K562 (cell line): Measurements from ENCODE around the gene TRIP10. TPM values are rescaled to one million over a fixed set of nuclear protein-coding genes. Genes with fewer than 3 reads are reported as not detected.

Experiments used
- ATAC-seq: fragments of 200-7000 bp; cut with Tn5 transposase; 3 replicates; pipeline ENCODE4 v1.9.1; 2020; ENCODE audit warnings: moderate library complexity
- BruUV-seq: library from RNA; stranded (reverse); fragments of 400-500 nt; replicated peaks from 2 replicates; lab custom pipeline; 2021; lab: Mats Ljungman, UMichigan
- CTCF ChIA-PET: fragments of 300-600 bp; formaldehyde crosslinking; extraction: SDS; loops from one replicate; lab custom pipeline; 2021; ENCODE audit warnings: low intra/inter-chr PET ratio; lab: Yijun Ruan, JAX
- POLR2A ChIA-PET: fragments of 300-600, 350-650 bp; sonication (Branson Sonifier 250); formaldehyde crosslinking; extraction: SDS; loops from one replicate; lab custom pipeline; 2021; ENCODE audit warnings: antibody characterized with exemption, inconsistent platforms; lab: Yijun Ruan, JAX
- DNase-seq, 4 experiments: peaks; one replicate each; pipeline versions ENCODE4 v3.0.0 to v3.0.0-alpha.2; 2011 to 2018; ENCODE audit warnings: low spot score in 3 of 4, mixed read lengths in 3 of 4; ENCODE audit errors: extremely low read depth in 1 of 4
- FAIRE-seq: peaks from 2 replicates; lab custom pipeline; 2011; peaks lifted over from hg19 to GRCh38; lab: Jason Lieb, UNC
- H2AFZ ChIP-seq: 2 replicates; pipeline ENCODE4 v1.6.0; 2011; ENCODE audit warnings: low read depth, low read length, control low read depth, inconsistent platforms
- H3K27ac ChIP-seq: fragments of 200-600 bp; 3 replicates; pipeline ENCODE4 v1.8.0; 2011; ENCODE audit warnings: low read depth, mild to moderate bottlenecking, control low read depth, inconsistent platforms, low read length, moderate library complexity, mixed read lengths; ENCODE audit errors: extremely low read depth
- H3K27me3 ChIP-seq, 2 experiments: fragments of 300-600 bp in 1 of 2; 2 replicates in 1 of 2; 3 replicates in 1 of 2; pipeline versions ENCODE4 v1.6.0 to v1.8.0; 2011; ENCODE audit warnings: inconsistent platforms in 2 of 2, low read length in 2 of 2, mild to moderate bottlenecking in 1 of 2, mixed read lengths in 1 of 2, moderate library complexity in 1 of 2; ENCODE audit not compliant: control insufficient read depth in 2 of 2, insufficient read depth in 2 of 2
- H3K36me3 ChIP-seq: fragments of 300-600 bp; 3 replicates; pipeline ENCODE4 v1.8.0; 2011; ENCODE audit warnings: mild to moderate bottlenecking, low read length, inconsistent platforms; ENCODE audit not compliant: control insufficient read depth, insufficient read depth
- H3K4me1 ChIP-seq, 2 experiments: fragments of 200-600 bp in 1 of 2; replicated peaks in 1 of 2; 2 replicates in 1 of 2; 3 replicates in 1 of 2; pipeline versions ENCODE4 v1.5.1 to v1.8.0; 2011; ENCODE audit warnings: inconsistent platforms in 2 of 2, low read length in 2 of 2, mild to moderate bottlenecking in 1 of 2, mixed read lengths in 1 of 2, moderate library complexity in 1 of 2; ENCODE audit not compliant: control insufficient read depth in 2 of 2, insufficient read depth in 2 of 2
- H3K4me2 ChIP-seq: 2 replicates; pipeline ENCODE4 v1.6.1; 2011; ENCODE audit warnings: low read length, control low read depth, inconsistent platforms, mixed read lengths; ENCODE audit not compliant: insufficient read depth
- H3K4me3 ChIP-seq: fragments of 200-600 bp; sonication (generic), shearing (Covaris generic); 2 replicates; pipeline ENCODE4 v1.5.1; 2016; ENCODE audit warnings: control low read depth, inconsistent platforms
- H3K79me2 ChIP-seq: fragments of 200-600 bp; 3 replicates; pipeline ENCODE4 v1.8.0; 2011; ENCODE audit warnings: low read length, inconsistent platforms; ENCODE audit not compliant: control insufficient read depth, insufficient read depth
- H3K9ac ChIP-seq, 2 experiments: 2 replicates each; pipeline versions ENCODE4 v1.6.0 to v1.6.1; 2011; ENCODE audit warnings: low read depth in 2 of 2, low read length in 2 of 2, control low read depth in 1 of 2, inconsistent platforms in 1 of 2, mild to moderate bottlenecking in 1 of 2, mixed read lengths in 1 of 2; ENCODE audit not compliant: insufficient read depth in 1 of 2
- H3K9me1 ChIP-seq: one replicate; pipeline ENCODE4 v1.6.0; 2011; ENCODE audit warnings: inconsistent platforms, mild to moderate bottlenecking, low read length, moderate library complexity; ENCODE audit not compliant: control insufficient read depth, insufficient read depth
- H3K9me3 ChIP-seq: replicated peaks from 2 replicates; pipeline ENCODE4 v1.5.1; 2011; ENCODE audit warnings: low read depth, low read length, inconsistent platforms; ENCODE audit not compliant: control insufficient read depth, insufficient read depth
- H4K20me1 ChIP-seq: replicated peaks from 2 replicates; pipeline ENCODE4 v1.6.1; 2011; ENCODE audit warnings: low read length, inconsistent platforms, mixed read lengths; ENCODE audit not compliant: control insufficient read depth, insufficient read depth
- KDM2B ChIP-seq: fragments of 250-450 bp; sonication (Bioruptor Pico); IDR thresholded peaks from 2 replicates; pipeline ENCODE4 v1.8.0; 2021; ENCODE audit warnings: mild to moderate bottlenecking, moderate library complexity
- RBFOX2 ChIP-seq: fragments of 200-400 bp; formaldehyde crosslinking; IDR thresholded peaks from 2 replicates; pipeline ENCODE4 v1.6.1; 2017; ENCODE audit warnings: low read depth, mild to moderate bottlenecking, low read length, moderate library complexity
- SAFB2 ChIP-seq: fragments of 200-400 bp; formaldehyde crosslinking; IDR thresholded peaks from 2 replicates; pipeline ENCODE4 v1.6.1; 2018; ENCODE audit warnings: borderline replicate concordance, low read length, low read depth, moderate library complexity; ENCODE audit not compliant: severe bottlenecking
- SAP30 ChIP-seq: fragments of 200-600 bp; sonication (generic); IDR thresholded peaks from 2 replicates; pipeline ENCODE4 v1.6.1; 2012; ENCODE audit warnings: borderline replicate concordance, low read depth, mild to moderate bottlenecking, moderate library complexity, low read length, control low read depth, inconsistent platforms; ENCODE audit not compliant: insufficient read depth, poor library complexity, severe bottlenecking
- SMAD3 ChIP-seq: fragments of 450-650 bp; formaldehyde crosslinking; conservative IDR thresholded peaks from 2 replicates; pipeline ENCODE4 v1.4.0; 2020; ENCODE audit warnings: mild to moderate bottlenecking
- ZFX ChIP-seq: sonication (generic); formaldehyde crosslinking; IDR thresholded peaks from 2 replicates; pipeline ENCODE4 v1.8.0; 2022; ENCODE audit warnings: mild to moderate bottlenecking, missing genetic modification reagents, moderate library complexity
- ZNF740 ChIP-seq, 3 experiments: fragments of 200-800 bp in 1 of 3; sonication (Bioruptor generic) in 1 of 3; sonication (generic) in 1 of 3; formaldehyde crosslinking in 1 of 3; IDR thresholded peaks; 2 replicates each; pipeline versions ENCODE4 v1.6.1 to v1.8.0; 2016 to 2022; ENCODE audit warnings: mild to moderate bottlenecking in 2 of 3, missing compliant biosample characterization in 2 of 3, missing genetic modification characterization in 2 of 3, missing genetic modification reagents in 1 of 3
- WGBS: fragments of 100-300 bp; shearing (Covaris generic); methylation state at CpG from one replicate; pipeline ENCODE4 v1.1.6; 2016; ENCODE audit warnings: low coverage, mixed read lengths; ENCODE audit not compliant: insufficient coverage; ENCODE audit errors: missing lambda C conversion rate; 5-methylcytosine and 5-hydroxymethylcytosine counted together
- in situ Hi-C: fragments of 300-500 bp; cut with MboI; formaldehyde crosslinking; loops from 4 replicates; pipeline ENCODE4 v1.15.0; 2018; ENCODE audit warnings: inconsistent platforms, mixed read lengths
- intact Hi-C: fragments of 100-400 bp; cut with micrococcal nuclease; formaldehyde crosslinking; loops from 2 replicates; pipeline ENCODE4 v1.14.2; 2022
- polyA plus RNA-seq, 8 experiments: library from polyadenylated mRNA; depleted of rRNA in 4 of 8; stranded (reverse) in 5 of 8; unstranded in 3 of 8; fragments of >200 nt; fragmentation: Nextera tagmentation in 2 of 8; fragmentation: Illumina TruSeq in 1 of 8; extraction: Ambion mirVana in 2 of 8; extraction: Trizol in 1 of 8; gene quantifications; 2 replicates each; pipeline versions ENCODE4 v1.2.1 to v1.2.3, GENCODE V29; 2011 to 2014; ENCODE audit warnings: inconsistent platforms in 1 of 8, missing spikeins in 1 of 8
- total RNA-seq, 7 experiments: library from RNA; depleted of rRNA in 6 of 7; stranded (reverse); fragments of >200 nt in 6 of 7; fragmentation: Illumina TruSeq in 2 of 7; extraction: Trizol in 2 of 7; gene quantifications; 2 replicates each; pipeline versions ENCODE4 v1.2.1 to v1.2.3, GENCODE V29; 2011 to 2021; ENCODE audit warnings: low replicate concordance in 1 of 7
- TF ChIP-seq, protein P1 (sequence below): fragments of 250-450 bp; sonication (Bioruptor Pico); IDR thresholded peaks from 2 replicates; pipeline ENCODE4 v1.5.0; 2021; ENCODE audit warnings: mild to moderate bottlenecking, borderline replicate concordance
- TF ChIP-seq, protein P2 (sequence below): sonication (generic); formaldehyde crosslinking; IDR thresholded peaks from 2 replicates; pipeline ENCODE4 v1.8.0; 2022; ENCODE audit warnings: mild to moderate bottlenecking, missing genetic modification reagents
- TF ChIP-seq, protein P3 (sequence below): IDR thresholded peaks from 2 replicates; pipeline ENCODE4 v1.6.1; 2016; ENCODE audit warnings: missing genetic modification characterization, missing compliant biosample characterization

Gene TRIP10
- total and polyA plus RNA-seq, 9 of the 15 experiments (the other 6 are each of a cell fraction or from before 2014, with no cell fraction given), result 1.2 to 66.8 (median 36.1) TPM

GRCh38 chr19:6772866-6773322 lies 33.4 kb downstream of the TRIP10 start:
- peak overlapping the region; percentile 90 for H3K4me2 ChIP-seq
- in situ Hi-C loops, result no loop called here
- DNase-seq (no peak), ATAC-seq (no peak; the same call in 1 of the 3 replicates), FAIRE-seq (no peak)
- ChIA-PET CTCF (no interaction called here), POLR2A (interaction anchor here (0.6 to 0.8 kb wide), 3 partner anchors 169 to 619 kb away, joined by 3 read pairs; partner anchors contain the start of gene TNFSF9)
- peak overlapping the region; percentile 54 to 94 for H3K9ac ChIP-seq
- H2AFZ ChIP-seq, result peak overlapping the region; percentile 90
- BruUV-seq, result TSS peak; percentile 58
- no peaks in the 10 kb centered on the region for H4K20me1 ChIP-seq
- no peaks in the 10 kb centered on the region for H3K36me3 ChIP-seq
- peaks cover 0 to 29% of the 10 kb centered on the region in 2 experiments; a peak in 3 of 5 replicates for H3K4me1 ChIP-seq
- peak overlapping the region; percentile 58 for H3K27ac ChIP-seq
- H3K9me3 ChIP-seq, result no peaks in the 10 kb centered on the region
- no peaks in the 10 kb centered on the region for H3K27me3 ChIP-seq
- H3K9me1 ChIP-seq, result no peaks in the 10 kb centered on the region
- peaks cover 14% of the 10 kb centered on the region; the same call in 2 of the 3 replicates for H3K79me2 ChIP-seq
- H3K4me3 ChIP-seq, result peak overlapping the region; percentile 62
- 16% methylated on average over 14 of the region's 14 CpGs for WGBS
- intact Hi-C loops, result loop anchor here (2.0 kb wide), 1 partner anchor 36 kb away; the partner anchor contains the start of gene GPR108
- peak; percentile 67 for TF ChIP-seq SAP30
- TF ChIP-seq, protein P1, sequence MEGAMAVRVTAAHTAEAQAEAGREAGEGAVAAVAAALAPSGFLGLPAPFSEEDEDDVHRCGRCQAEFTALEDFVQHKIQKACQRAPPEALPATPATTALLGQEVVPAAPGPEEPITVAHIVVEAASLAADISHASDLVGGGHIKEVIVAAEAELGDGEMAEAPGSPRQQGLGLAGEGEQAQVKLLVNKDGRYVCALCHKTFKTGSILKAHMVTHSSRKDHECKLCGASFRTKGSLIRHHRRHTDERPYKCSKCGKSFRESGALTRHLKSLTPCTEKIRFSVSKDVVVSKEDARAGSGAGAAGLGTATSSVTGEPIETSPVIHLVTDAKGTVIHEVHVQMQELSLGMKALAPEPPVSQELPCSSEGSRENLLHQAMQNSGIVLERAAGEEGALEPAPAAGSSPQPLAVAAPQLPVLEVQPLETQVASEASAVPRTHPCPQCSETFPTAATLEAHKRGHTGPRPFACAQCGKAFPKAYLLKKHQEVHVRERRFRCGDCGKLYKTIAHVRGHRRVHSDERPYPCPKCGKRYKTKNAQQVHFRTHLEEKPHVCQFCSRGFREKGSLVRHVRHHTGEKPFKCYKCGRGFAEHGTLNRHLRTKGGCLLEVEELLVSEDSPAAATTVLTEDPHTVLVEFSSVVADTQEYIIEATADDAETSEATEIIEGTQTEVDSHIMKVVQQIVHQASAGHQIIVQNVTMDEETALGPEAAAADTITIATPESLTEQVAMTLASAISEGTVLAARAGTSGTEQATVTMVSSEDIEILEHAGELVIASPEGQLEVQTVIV (CRISPR knock-in tag), result no peak
- TF ChIP-seq, protein P2, sequence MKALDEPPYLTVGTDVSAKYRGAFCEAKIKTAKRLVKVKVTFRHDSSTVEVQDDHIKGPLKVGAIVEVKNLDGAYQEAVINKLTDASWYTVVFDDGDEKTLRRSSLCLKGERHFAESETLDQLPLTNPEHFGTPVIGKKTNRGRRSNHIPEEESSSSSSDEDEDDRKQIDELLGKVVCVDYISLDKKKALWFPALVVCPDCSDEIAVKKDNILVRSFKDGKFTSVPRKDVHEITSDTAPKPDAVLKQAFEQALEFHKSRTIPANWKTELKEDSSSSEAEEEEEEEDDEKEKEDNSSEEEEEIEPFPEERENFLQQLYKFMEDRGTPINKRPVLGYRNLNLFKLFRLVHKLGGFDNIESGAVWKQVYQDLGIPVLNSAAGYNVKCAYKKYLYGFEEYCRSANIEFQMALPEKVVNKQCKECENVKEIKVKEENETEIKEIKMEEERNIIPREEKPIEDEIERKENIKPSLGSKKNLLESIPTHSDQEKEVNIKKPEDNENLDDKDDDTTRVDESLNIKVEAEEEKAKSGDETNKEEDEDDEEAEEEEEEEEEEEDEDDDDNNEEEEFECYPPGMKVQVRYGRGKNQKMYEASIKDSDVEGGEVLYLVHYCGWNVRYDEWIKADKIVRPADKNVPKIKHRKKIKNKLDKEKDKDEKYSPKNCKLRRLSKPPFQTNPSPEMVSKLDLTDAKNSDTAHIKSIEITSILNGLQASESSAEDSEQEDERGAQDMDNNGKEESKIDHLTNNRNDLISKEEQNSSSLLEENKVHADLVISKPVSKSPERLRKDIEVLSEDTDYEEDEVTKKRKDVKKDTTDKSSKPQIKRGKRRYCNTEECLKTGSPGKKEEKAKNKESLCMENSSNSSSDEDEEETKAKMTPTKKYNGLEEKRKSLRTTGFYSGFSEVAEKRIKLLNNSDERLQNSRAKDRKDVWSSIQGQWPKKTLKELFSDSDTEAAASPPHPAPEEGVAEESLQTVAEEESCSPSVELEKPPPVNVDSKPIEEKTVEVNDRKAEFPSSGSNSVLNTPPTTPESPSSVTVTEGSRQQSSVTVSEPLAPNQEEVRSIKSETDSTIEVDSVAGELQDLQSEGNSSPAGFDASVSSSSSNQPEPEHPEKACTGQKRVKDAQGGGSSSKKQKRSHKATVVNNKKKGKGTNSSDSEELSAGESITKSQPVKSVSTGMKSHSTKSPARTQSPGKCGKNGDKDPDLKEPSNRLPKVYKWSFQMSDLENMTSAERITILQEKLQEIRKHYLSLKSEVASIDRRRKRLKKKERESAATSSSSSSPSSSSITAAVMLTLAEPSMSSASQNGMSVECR, result peak; percentile 16; the same call in 1 of the 2 replicates
- TF ChIP-seq SMAD3 (CRISPR knock-in tag), result no peak
- peak; percentile 49 for TF ChIP-seq RBFOX2
- no peak for TF ChIP-seq SAFB2
- no peak for TF ChIP-seq KDM2B
- TF ChIP-seq ZFX, result peak; percentile 43; the same call in 1 of the 2 replicates
- TF ChIP-seq, protein P3, sequence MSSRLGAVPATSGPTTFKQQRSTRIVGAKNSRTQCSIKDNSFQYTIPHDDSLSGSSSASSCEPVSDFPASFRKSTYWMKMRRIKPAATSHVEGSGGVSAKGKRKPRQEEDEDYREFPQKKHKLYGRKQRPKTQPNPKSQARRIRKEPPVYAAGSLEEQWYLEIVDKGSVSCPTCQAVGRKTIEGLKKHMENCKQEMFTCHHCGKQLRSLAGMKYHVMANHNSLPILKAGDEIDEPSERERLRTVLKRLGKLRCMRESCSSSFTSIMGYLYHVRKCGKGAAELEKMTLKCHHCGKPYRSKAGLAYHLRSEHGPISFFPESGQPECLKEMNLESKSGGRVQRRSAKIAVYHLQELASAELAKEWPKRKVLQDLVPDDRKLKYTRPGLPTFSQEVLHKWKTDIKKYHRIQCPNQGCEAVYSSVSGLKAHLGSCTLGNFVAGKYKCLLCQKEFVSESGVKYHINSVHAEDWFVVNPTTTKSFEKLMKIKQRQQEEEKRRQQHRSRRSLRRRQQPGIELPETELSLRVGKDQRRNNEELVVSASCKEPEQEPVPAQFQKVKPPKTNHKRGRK (tag), result no peak
- no peak for TF ChIP-seq ZNF740 (CRISPR knock-in tag; IDR thresholded peaks at IDR 0.05)
- TF ChIP-seq ZNF740 (tag; IDR thresholded peaks at IDR 0.05), result no peak; a peak in 1 of 4 replicates
